Coronary artery (tissue), 2 donors: Measurements from ENCODE around the gene CCDC186.
"Not testable (repeated sequence)": the region's sequence is repeated elsewhere in the genome, so short reads cannot be mapped to it uniquely, and the experiment has no call there.

Experiments
- DNase-seq: peaks from one replicate; pipeline ENCODE4 v3.0.0-alpha.2; 2017; ENCODE audit warnings: low spot score
- H3K27ac ChIP-seq, 2 donors: fragments of 200-600 bp; sonication (generic); one replicate each; pipeline ENCODE4 v1.5.1; 2016 to 2019
- H3K4me3 ChIP-seq: fragments of 200-600 bp; sonication (generic); 2 replicates; pipeline ENCODE4 v1.5.1; 2016; ENCODE audit warnings: mild to moderate bottlenecking, moderate library complexity
- CTCF ChIP-seq: fragments of 200-600 bp; sonication (generic); IDR thresholded peaks from one replicate; pipeline ENCODE4 v1.5.1; 2019; ENCODE audit warnings: antibody characterized with exemption

The CCDC186 gene

GRCh38 chr10:114151486-114151885 lies 22.5 kb downstream of the CCDC186 start:
- no peak for DNase-seq
- H3K4me3 ChIP-seq: no peak overlapping the region
- TF ChIP-seq CTCF: no peak
- H3K27ac ChIP-seq: no peak overlapping the region

GRCh38 chr10:114149476-114149875 lies 24.5 kb downstream of the CCDC186 start:
- H3K4me3 ChIP-seq, DNase-seq, H3K27ac ChIP-seq: not testable (repeated sequence)

- TF ChIP-seq CTCF: no peak
- no peak overlapping the region for H3K4me3 ChIP-seq
- DNase-seq: no peak
- H3K27ac ChIP-seq: no peak overlapping the region
Measured at GRCh38 chr10:114143160-114143559, 30.8 kb downstream of the CCDC186 start.

GRCh38 chr10:114142018-114142417 lies 32.0 kb downstream of the CCDC186 start:
- Histone ChIP-seq H3K27ac (no peak overlapping the region), H3K4me3 (no peak overlapping the region)
- no peak for DNase-seq
- TF ChIP-seq CTCF: no peak

- H3K27ac ChIP-seq, DNase-seq, H3K4me3 ChIP-seq: not testable (repeated sequence)
Measured at GRCh38 chr10:114140827-114141226, 33.2 kb downstream of the CCDC186 start.

GRCh38 chr10:114140036-114140435 lies 34.0 kb downstream of the CCDC186 start:
- TF ChIP-seq CTCF: no peak
- no peak overlapping the region for H3K4me3 ChIP-seq
- H3K27ac ChIP-seq: no peak overlapping the region
- DNase-seq: no peak

GRCh38 chr10:114138581-114138980 lies 35.4 kb downstream of the CCDC186 start:
- DNase-seq: no peak
- H3K4me3 ChIP-seq: no peak overlapping the region
- TF ChIP-seq CTCF: no peak
- H3K27ac ChIP-seq: no peak overlapping the region

- no peak for DNase-seq
- Histone ChIP-seq H3K4me3 (no peak overlapping the region), H3K27ac (no peak overlapping the region)
- no peak for TF ChIP-seq CTCF
Measured at GRCh38 chr10:114135476-114135875, 38.5 kb downstream of the CCDC186 start.
